ENCODE data around the gene BRCA1.
"Not testable (repeated sequence)": the region's sequence is repeated elsewhere in the genome, so short reads cannot be mapped to it uniquely, and the experiment has no call there.

Gene BRCA1

GRCh38 chr17:43068570-43069367 lies 56.4 kb downstream of the BRCA1 start:
- H2AFZ ChIP-seq (ENCODE audit: low read length), result no peak overlapping the region
- no peaks in the 10 kb centered on the region for H4K20me1 ChIP-seq (ENCODE audit: insufficient read depth, low read length)
- H3K79me2 ChIP-seq (ENCODE audit: low read length), result no peaks in the 10 kb centered on the region
- TF ChIP-seq CTCF (IDR thresholded peaks at IDR 0.05; ENCODE audit: low read length) (no peak), EZH2phosphoT487 (IDR thresholded peaks at IDR 0.05; ENCODE audit: low read length) (no peak), EZH2 (optimal IDR thresholded peaks at IDR 0.05; ENCODE audit: low read depth, low read length) (no peak)
- no peak overlapping the region for H3K4me2 ChIP-seq (ENCODE audit: low read depth, low read length)
- H3K27ac ChIP-seq (ENCODE audit: low read length), result no peak overlapping the region
- no peak for DNase-seq
- no peaks in the 10 kb centered on the region for H3K36me3 ChIP-seq (replicated peaks; ENCODE audit: insufficient read depth, low read length)
- no peaks in the 10 kb centered on the region for H3K4me1 ChIP-seq (ENCODE audit: low read length)
- H3K9me3 ChIP-seq (replicated peaks; ENCODE audit: insufficient read depth, low read length), result no peaks in the 10 kb centered on the region
- no peaks in the 10 kb centered on the region for H3F3A ChIP-seq (ENCODE audit: insufficient read depth, low read length)
- no peak overlapping the region for H3K9ac ChIP-seq (ENCODE audit: low read length)
- H3K4me3 ChIP-seq (ENCODE audit: low read length), result no peak overlapping the region
- no peaks in the 10 kb centered on the region for H3K27me3 ChIP-seq (replicated peaks; ENCODE audit: insufficient read depth, low read length)
- H3K9me2 ChIP-seq (replicated peaks; ENCODE audit: insufficient read depth, low read length), result no peaks in the 10 kb centered on the region

- Histone ChIP-seq H3K4me1 (ENCODE audit: low read length) (no peaks in the 10 kb centered on the region), H3K9me2 (replicated peaks; ENCODE audit: insufficient read depth, low read length) (no peaks in the 10 kb centered on the region), H3K36me3 (replicated peaks; ENCODE audit: insufficient read depth, low read length) (no peaks in the 10 kb centered on the region), H2AFZ (ENCODE audit: low read length) (no peak overlapping the region), H3K27ac (ENCODE audit: low read length) (no peak overlapping the region), H3K4me3 (ENCODE audit: low read length) (no peak overlapping the region), H3K79me2 (ENCODE audit: low read length) (no peaks in the 10 kb centered on the region), H3K4me2 (ENCODE audit: low read depth, low read length) (no peak overlapping the region), H3F3A (ENCODE audit: insufficient read depth, low read length) (no peaks in the 10 kb centered on the region), H3K9ac (ENCODE audit: low read length) (no peak overlapping the region), H3K27me3 (replicated peaks; ENCODE audit: insufficient read depth, low read length) (no peaks in the 10 kb centered on the region), H3K9me3 (replicated peaks; ENCODE audit: insufficient read depth, low read length) (no peaks in the 10 kb centered on the region), H4K20me1 (ENCODE audit: insufficient read depth, low read length) (no peaks in the 10 kb centered on the region)
- no peak for TF ChIP-seq EZH2 (optimal IDR thresholded peaks at IDR 0.05; ENCODE audit: low read depth, low read length)
- no peak for TF ChIP-seq CTCF (IDR thresholded peaks at IDR 0.05; ENCODE audit: low read length)
- TF ChIP-seq EZH2phosphoT487 (IDR thresholded peaks at IDR 0.05; ENCODE audit: low read length), result no peak
- no peak for DNase-seq
These were observed 62.1 kb downstream of the BRCA1 start for GRCh38 chr17:43062984-43063638.

- no peaks in the 10 kb centered on the region for H3K79me2 ChIP-seq (ENCODE audit: low read length)
- H3K27ac ChIP-seq (ENCODE audit: low read length), result no peak overlapping the region
- no peak for DNase-seq
- no peaks in the 10 kb centered on the region for H3K4me1 ChIP-seq (ENCODE audit: low read length)
- H2AFZ ChIP-seq (ENCODE audit: low read length), result no peak overlapping the region
- no peak overlapping the region for H3K4me3 ChIP-seq (ENCODE audit: low read length)
- no peaks in the 10 kb centered on the region; the same call in 1 of the 2 replicates for H3K36me3 ChIP-seq (replicated peaks; ENCODE audit: insufficient read depth, low read length)
- H3F3A ChIP-seq (ENCODE audit: insufficient read depth, low read length), result no peaks in the 10 kb centered on the region
- H3K9ac ChIP-seq (ENCODE audit: low read length), result no peak overlapping the region
- H3K27me3 ChIP-seq (replicated peaks; ENCODE audit: insufficient read depth, low read length), result no peaks in the 10 kb centered on the region
- H3K4me2 ChIP-seq (ENCODE audit: low read depth, low read length), result no peak overlapping the region
- TF ChIP-seq EZH2phosphoT487 (IDR thresholded peaks at IDR 0.05; ENCODE audit: low read length) (no peak), CTCF (IDR thresholded peaks at IDR 0.05; ENCODE audit: low read length) (no peak), EZH2 (optimal IDR thresholded peaks at IDR 0.05; ENCODE audit: low read depth, low read length) (no peak)
- H3K9me3 ChIP-seq (replicated peaks; ENCODE audit: insufficient read depth, low read length), result no peaks in the 10 kb centered on the region
- no peaks in the 10 kb centered on the region for H4K20me1 ChIP-seq (ENCODE audit: insufficient read depth, low read length)
- H3K9me2 ChIP-seq (replicated peaks; ENCODE audit: insufficient read depth, low read length), result no peaks in the 10 kb centered on the region
These were observed 69.1 kb downstream of the BRCA1 start for GRCh38 chr17:43056051-43056450.

- H3K9me3 ChIP-seq (replicated peaks; ENCODE audit: insufficient read depth, low read length); H3K36me3 ChIP-seq (replicated peaks; ENCODE audit: insufficient read depth, low read length); H3K9me2 ChIP-seq (replicated peaks; ENCODE audit: insufficient read depth, low read length); H3K4me1 ChIP-seq (ENCODE audit: low read length); H3K4me2 ChIP-seq (ENCODE audit: low read depth, low read length); H3K79me2 ChIP-seq (ENCODE audit: low read length); H3K27me3 ChIP-seq (replicated peaks; ENCODE audit: insufficient read depth, low read length); H3K9ac ChIP-seq (ENCODE audit: low read length); H3K4me3 ChIP-seq (ENCODE audit: low read length); DNase-seq; H3K27ac ChIP-seq (ENCODE audit: low read length); H3F3A ChIP-seq (ENCODE audit: insufficient read depth, low read length); H2AFZ ChIP-seq (ENCODE audit: low read length); H4K20me1 ChIP-seq (ENCODE audit: insufficient read depth, low read length): not testable (repeated sequence)
These were observed 72.2 kb downstream of the BRCA1 start for GRCh38 chr17:43053008-43053407.
